GM19025 (cell line): ENCODE data around the gene PVR.
"Not testable (repeated sequence)": the region's sequence is repeated elsewhere in the genome, so short reads cannot be mapped to it uniquely, and the experiment has no call there.

ENCODE experiments used
- ATAC-seq: cut with Tn5 transposase; IDR thresholded peaks from one replicate; pipeline ENCODE4 v1.9.1; 2021; ENCODE audit warnings: mild to moderate bottlenecking, low read depth, moderate library complexity; ENCODE audit not compliant: unreplicated experiment

PVR gene

GRCh38 chr19:44668985-44669764, 25.5 kb downstream of the PVR start:
- ATAC-seq = no peak

- ATAC-seq = not testable (repeated sequence)
Observed at GRCh38 chr19:44670027-44670426, 26.3 kb downstream of the PVR start.

- ATAC-seq = no peak
Observed at GRCh38 chr19:44671400-44671799, 27.7 kb downstream of the PVR start, which contains the start of gene CEACAM19. TSS of gene CEACAM19 (plus strand) at chr19:44671482. CDS start at chr19:44671932, 450 bp downstream.

GRCh38 chr19:44672226-44672625, 28.5 kb downstream of the PVR start:
- ATAC-seq = no peak

GRCh38 chr19:44673510-44673909, 29.8 kb downstream of the PVR start:
- no peak for ATAC-seq

- no peak for ATAC-seq
Observed at GRCh38 chr19:44675521-44675920, 31.8 kb downstream of the PVR start.

GRCh38 chr19:44677019-44677811, 33.5 kb downstream of the PVR start:
- ATAC-seq = no peak

GRCh38 chr19:44680536-44680935, 36.8 kb downstream of the PVR start:
- no peak for ATAC-seq

GRCh38 chr19:44681992-44682790, 38.5 kb downstream of the PVR start:
- ATAC-seq = no peak

- no peak for ATAC-seq
Observed at GRCh38 chr19:44682807-44683206, 39.1 kb downstream of the PVR start.

- ATAC-seq = no peak
Observed at GRCh38 chr19:44683434-44684210, 39.9 kb downstream of the PVR start.

- ATAC-seq = not testable (repeated sequence)
Observed at GRCh38 chr19:44684396-44684795, 40.7 kb downstream of the PVR start.

GRCh38 chr19:44684892-44685863, 41.5 kb downstream of the PVR start:
- ATAC-seq = no peak

GRCh38 chr19:44685877-44686276, 42.2 kb downstream of the PVR start:
- ATAC-seq = no peak

- ATAC-seq = no peak
Observed at GRCh38 chr19:44686896-44687295, 43.2 kb downstream of the PVR start.

GRCh38 chr19:44687888-44688287, 44.2 kb downstream of the PVR start:
- no peak for ATAC-seq

GRCh38 chr19:44689290-44690130, 45.8 kb downstream of the PVR start:
- no peak for ATAC-seq

GRCh38 chr19:44690131-44690440, 46.4 kb downstream of the PVR start:
- no peak for ATAC-seq
